K562 (cell line): ENCODE results near the gene DGCR8. TPM values are rescaled to one million over a fixed set of nuclear protein-coding genes. Genes with fewer than 3 reads are reported as not detected.

Experiments
- ARNT ChIP-seq, 2 experiments: fragments of 450-650 bp; IDR thresholded peaks; 2 replicates each; pipeline ENCODE4 v1.6.1; 2016; ENCODE audit warnings: mild to moderate bottlenecking in 1 of 2
- ASH1L ChIP-seq: fragments of 450-650 bp; IDR thresholded peaks from 2 replicates; pipeline ENCODE4 v1.6.1; 2018; ENCODE audit warnings: borderline replicate concordance, mild to moderate bottlenecking, low read depth; ENCODE audit not compliant: partially characterized antibody
- ELF2 ChIP-seq: fragments of 250-450 bp; sonication (Bioruptor Pico); IDR thresholded peaks from 2 replicates; pipeline ENCODE4 v1.5.0; 2021; ENCODE audit warnings: mild to moderate bottlenecking
- EP300 ChIP-seq: IDR thresholded peaks from 2 replicates; pipeline ENCODE4 v1.6.1; 2012; ENCODE audit warnings: low read length, improper control_type of control experiment
- ETV1 ChIP-seq: fragments of 450-650 bp; conservative IDR thresholded peaks from 2 replicates; pipeline ENCODE4 v1.6.1; 2016; ENCODE audit warnings: missing genetic modification characterization, control low read depth, low read depth, missing compliant biosample characterization
- EWSR1 ChIP-seq: fragments of 450-650 bp; IDR thresholded peaks from 2 replicates; pipeline ENCODE4 v1.6.1; 2018; ENCODE audit warnings: borderline replicate concordance, mild to moderate bottlenecking, low read depth, moderate library complexity; ENCODE audit not compliant: partially characterized antibody
- EZH2 ChIP-seq: IDR thresholded peaks from 2 replicates; pipeline ENCODE4 v1.6.1; 2012; ENCODE audit warnings: low read depth, mild to moderate bottlenecking, inconsistent platforms, low read length, borderline replicate concordance
- FOXK2 ChIP-seq, 2 experiments: fragments of 450-650 bp; IDR thresholded peaks in 1 of 2; conservative IDR thresholded peaks in 1 of 2; 2 replicates each; pipeline ENCODE4 v1.6.1; 2016; ENCODE audit warnings: low read depth in 2 of 2, mild to moderate bottlenecking in 1 of 2
- FOXP1 ChIP-seq: sonication (generic); formaldehyde crosslinking; IDR thresholded peaks from 2 replicates; pipeline ENCODE4 v1.8.0; 2022; ENCODE audit warnings: mild to moderate bottlenecking, missing genetic modification reagents
- ILK ChIP-seq: fragments of 450-650 bp; IDR thresholded peaks from 2 replicates; pipeline ENCODE4 v1.6.1; 2016; ENCODE audit warnings: missing genetic modification characterization, low read depth, mild to moderate bottlenecking, missing compliant biosample characterization, moderate library complexity, borderline replicate concordance
- JUNB ChIP-seq: fragments of 450-650 bp; formaldehyde crosslinking; conservative IDR thresholded peaks from 2 replicates; pipeline ENCODE4 v1.4.0; 2020; ENCODE audit warnings: mild to moderate bottlenecking
- MAZ ChIP-seq, 2 experiments: fragments of 450-650 bp in 1 of 2; sonication (generic) in 1 of 2; formaldehyde crosslinking; IDR thresholded peaks in 1 of 2; conservative IDR thresholded peaks in 1 of 2; 2 replicates each; pipeline versions ENCODE4 v1.4.0 to v1.5.0; 2020; ENCODE audit warnings: mild to moderate bottlenecking in 1 of 2, missing genetic modification reagents in 1 of 2
- MEIS2 ChIP-seq: fragments of 450-650 bp; IDR thresholded peaks from 2 replicates; pipeline ENCODE4 v1.6.1; 2014; ENCODE audit warnings: mild to moderate bottlenecking; ENCODE audit not compliant: partially characterized antibody
- MYC ChIP-seq, 2 experiments: fragments of 250-450 bp in 1 of 2; sonication (Bioruptor Pico) in 1 of 2; IDR thresholded peaks; 2 replicates each; pipeline versions ENCODE4 v1.5.1 to v1.6.1; 2012 to 2021; ENCODE audit warnings: low read depth in 2 of 2, borderline replicate concordance in 1 of 2, improper control_type of control experiment in 1 of 2, low read length in 1 of 2, mild to moderate bottlenecking in 1 of 2, moderate library complexity in 1 of 2
- NR4A1 ChIP-seq, 2 experiments: fragments of 250-450 bp in 1 of 2; fragments of 450-650 bp in 1 of 2; sonication (Bioruptor Pico) in 1 of 2; IDR thresholded peaks; 2 replicates each; pipeline versions ENCODE4 v1.4.0 to v1.6.1; 2016 to 2020; ENCODE audit warnings: mild to moderate bottlenecking in 2 of 2, missing compliant biosample characterization in 1 of 2, missing genetic modification characterization in 1 of 2, moderate library complexity in 1 of 2
- SMAD4 ChIP-seq: fragments of 250-450 bp; sonication (Bioruptor Pico); conservative IDR thresholded peaks from 2 replicates; pipeline ENCODE4 v1.8.0; 2021; ENCODE audit warnings: inconsistent platforms, mild to moderate bottlenecking, moderate library complexity
- SREBF2 ChIP-seq: sonication (generic); formaldehyde crosslinking; IDR thresholded peaks from 2 replicates; pipeline ENCODE4 v1.4.0; 2020; ENCODE audit warnings: mild to moderate bottlenecking, missing genetic modification reagents
- TEAD2 ChIP-seq: fragments of 450-650 bp; IDR thresholded peaks from 2 replicates; pipeline ENCODE4 v1.6.1; 2016; ENCODE audit warnings: missing genetic modification characterization, control low read depth, missing compliant biosample characterization
- ZBTB17 ChIP-seq: fragments of 450-650 bp; formaldehyde crosslinking; IDR thresholded peaks from 2 replicates; pipeline ENCODE4 v1.4.0; 2020; ENCODE audit warnings: mild to moderate bottlenecking
- ZNF24 ChIP-seq: fragments of 450-650 bp; IDR thresholded peaks from 2 replicates; pipeline ENCODE4 v1.6.1; 2016
- ZNF263 ChIP-seq: sonication (generic); formaldehyde crosslinking; IDR thresholded peaks from 2 replicates; pipeline ENCODE4 v1.8.0; 2022; ENCODE audit warnings: mild to moderate bottlenecking, missing genetic modification reagents, borderline replicate concordance
- ZNF41 ChIP-seq: fragments of 250-450 bp; sonication (Bioruptor Pico); conservative IDR thresholded peaks from 2 replicates; pipeline ENCODE4 v1.4.0; 2020; ENCODE audit warnings: mild to moderate bottlenecking
- ZNF584 ChIP-seq: fragments of 200-800 bp; sonication (Bioruptor generic); IDR thresholded peaks from 2 replicates; pipeline ENCODE4 v1.6.1; 2016; ENCODE audit warnings: low read depth, mild to moderate bottlenecking, missing genetic modification characterization, missing compliant biosample characterization
- polyA plus RNA-seq, 8 experiments: library from polyadenylated mRNA; depleted of rRNA in 4 of 8; stranded (reverse) in 5 of 8; unstranded in 3 of 8; fragments of >200 nt; fragmentation: Nextera tagmentation in 2 of 8; fragmentation: Illumina TruSeq in 1 of 8; extraction: Ambion mirVana in 2 of 8; extraction: Trizol in 1 of 8; gene quantifications; 2 replicates each; pipeline versions ENCODE4 v1.2.1 to v1.2.3, GENCODE V29; 2011 to 2014; ENCODE audit warnings: inconsistent platforms in 1 of 8, missing spikeins in 1 of 8
- total RNA-seq, 7 experiments: library from RNA; depleted of rRNA in 6 of 7; stranded (reverse); fragments of >200 nt in 6 of 7; fragmentation: Illumina TruSeq in 2 of 7; extraction: Trizol in 2 of 7; gene quantifications; 2 replicates each; pipeline versions ENCODE4 v1.2.1 to v1.2.3, GENCODE V29; 2011 to 2021; ENCODE audit warnings: low replicate concordance in 1 of 7
- TF ChIP-seq, protein P1 (sequence below): fragments of 450-650 bp; IDR thresholded peaks from 2 replicates; pipeline ENCODE4 v1.6.1; 2014; ENCODE audit warnings: low read depth, mild to moderate bottlenecking, moderate library complexity, borderline replicate concordance

Gene DGCR8
- total and polyA plus RNA-seq, 9 of the 15 experiments (the other 6 are each of a cell fraction or from before 2014, with no cell fraction given), result 5.9 to 144 (median 80.1) TPM

- TF ChIP-seq EP300 (no peak), ETV1 (tag) (0 out of 2 replicates have a peak, but pooled peaks have one; percentile 10), ZBTB17 (CRISPR knock-in tag) (0 out of 2 replicates have a peak, but pooled peaks have one; percentile 51), MYC (IDR thresholded peaks at IDR 0.05; ENCODE audit: low read depth, low read length) (peak; percentile 20; the same call in 1 of the 2 replicates), MYC (CRISPR knock-in tag; IDR thresholded peaks at IDR 0.05; ENCODE audit: borderline replicate concordance, low read depth) (no peak), SREBF2 (CRISPR knock-in tag) (no peak), ZNF584 (CRISPR knock-in tag) (peak; percentile 39; the same call in 1 of the 2 replicates), ELF2 (CRISPR knock-in tag) (no peak), ZNF263 (CRISPR knock-in tag) (no peak), NR4A1 (CRISPR knock-in tag; IDR thresholded peaks at IDR 0.05) (peak; percentile 80; the same call in 1 of the 2 replicates), NR4A1 (tag; IDR thresholded peaks at IDR 0.05) (no peak), ARNT (IDR thresholded peaks at IDR 0.05) (peak in 1 of 2 experiments; percentile 24; a peak in 1 of 4 replicates), ZNF24 (no peak), SMAD4 (0 out of 2 replicates have a peak, but pooled peaks have one; percentile 6), ILK (tag) (0 out of 2 replicates have a peak, but pooled peaks have one; percentile 45), TEAD2 (no peak), MEIS2 (peak; percentile 25), FOXP1 (no peak), ASH1L (no peak), ZNF41 (0 out of 2 replicates have a peak, but pooled peaks have one; percentile 8), JUNB (CRISPR knock-in tag) (no peak), MAZ (CRISPR knock-in tag; conservative IDR thresholded peaks at IDR 0.05 in 1 of 2, IDR thresholded peaks at IDR 0.05 in 1 of 2) (no peak), EWSR1 (no peak), FOXK2 (conservative IDR thresholded peaks at IDR 0.05 in 1 of 2, IDR thresholded peaks at IDR 0.05 in 1 of 2; ENCODE audit: low read depth in 2 of 2) (no peak), EZH2 (no peak)
- TF ChIP-seq, protein P1, sequence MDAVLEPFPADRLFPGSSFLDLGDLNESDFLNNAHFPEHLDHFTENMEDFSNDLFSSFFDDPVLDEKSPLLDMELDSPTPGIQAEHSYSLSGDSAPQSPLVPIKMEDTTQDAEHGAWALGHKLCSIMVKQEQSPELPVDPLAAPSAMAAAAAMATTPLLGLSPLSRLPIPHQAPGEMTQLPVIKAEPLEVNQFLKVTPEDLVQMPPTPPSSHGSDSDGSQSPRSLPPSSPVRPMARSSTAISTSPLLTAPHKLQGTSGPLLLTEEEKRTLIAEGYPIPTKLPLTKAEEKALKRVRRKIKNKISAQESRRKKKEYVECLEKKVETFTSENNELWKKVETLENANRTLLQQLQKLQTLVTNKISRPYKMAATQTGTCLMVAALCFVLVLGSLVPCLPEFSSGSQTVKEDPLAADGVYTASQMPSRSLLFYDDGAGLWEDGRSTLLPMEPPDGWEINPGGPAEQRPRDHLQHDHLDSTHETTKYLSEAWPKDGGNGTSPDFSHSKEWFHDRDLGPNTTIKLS, result 0 out of 2 replicates have a peak, but pooled peaks have one; percentile 18
Observed at GRCh38 chr22:20057596-20058268, 22.3 kb upstream of the DGCR8 start (continued).
